HepG2 (cell line): ENCODE data around the gene ZNF446. TPM values are rescaled to one million over a fixed set of nuclear protein-coding genes. Genes with fewer than 3 reads are reported as not detected.

Source experiments
- ATRX ChIP-seq: sonication (generic); formaldehyde crosslinking; IDR thresholded peaks from 2 replicates; pipeline ENCODE4 v1.4.0; 2020; ENCODE audit warnings: missing genetic modification reagents, borderline replicate concordance
- FOXK1 ChIP-seq: sonication (generic); formaldehyde crosslinking; IDR thresholded peaks from 2 replicates; pipeline ENCODE4 v1.4.0; 2020; ENCODE audit warnings: low read depth, missing genetic modification reagents, borderline replicate concordance
- IRX3 ChIP-seq: sonication (generic); formaldehyde crosslinking; IDR thresholded peaks from 2 replicates; pipeline ENCODE4 v1.8.1; 2023; ENCODE audit warnings: mild to moderate bottlenecking, low read depth, missing genetic modification reagents, borderline replicate concordance
- KMT2B ChIP-seq: IDR thresholded peaks from 2 replicates; pipeline ENCODE4 v1.6.1; 2016; ENCODE audit warnings: missing genetic modification reagents, missing compliant biosample characterization
- MED13 ChIP-seq: sonication (generic); formaldehyde crosslinking; IDR thresholded peaks from 2 replicates; pipeline ENCODE4 v1.5.0; 2020; ENCODE audit warnings: missing genetic modification reagents
- MEIS2 ChIP-seq: sonication (generic); formaldehyde crosslinking; IDR thresholded peaks from 2 replicates; pipeline ENCODE4 v1.9.0; 2021; ENCODE audit warnings: mild to moderate bottlenecking, missing genetic modification reagents
- RBFOX2 ChIP-seq: fragments of 200-400 bp; formaldehyde crosslinking; IDR thresholded peaks from 2 replicates; pipeline ENCODE4 v1.6.1; 2017; ENCODE audit warnings: low read depth, mild to moderate bottlenecking, low read length
- RFXANK ChIP-seq: IDR thresholded peaks from 2 replicates; pipeline ENCODE4 v1.6.1; 2016
- U2AF2 ChIP-seq: fragments of 200-400 bp; formaldehyde crosslinking; IDR thresholded peaks from 2 replicates; pipeline ENCODE4 v1.6.1; 2017; ENCODE audit warnings: low read depth, mild to moderate bottlenecking, low read length
- ZBTB21 ChIP-seq: sonication (generic); formaldehyde crosslinking; IDR thresholded peaks from 2 replicates; pipeline ENCODE4 v1.4.0; 2020; ENCODE audit warnings: missing genetic modification reagents
- ZFP90 ChIP-seq: sonication (generic); formaldehyde crosslinking; IDR thresholded peaks from 2 replicates; pipeline ENCODE4 v1.8.0; 2022; ENCODE audit warnings: missing genetic modification reagents, mild to moderate bottlenecking, inconsistent platforms, borderline replicate concordance
- ZFX ChIP-seq: sonication (generic); formaldehyde crosslinking; IDR thresholded peaks from 2 replicates; pipeline ENCODE4 v1.4.0; 2020; ENCODE audit warnings: mild to moderate bottlenecking, low read depth, missing genetic modification reagents, moderate library complexity
- ZFY ChIP-seq: sonication (generic); formaldehyde crosslinking; IDR thresholded peaks from 2 replicates; pipeline ENCODE4 v1.4.0; 2020; ENCODE audit warnings: missing genetic modification reagents
- ZNF292 ChIP-seq: sonication (generic); formaldehyde crosslinking; IDR thresholded peaks from 2 replicates; pipeline ENCODE4 v1.8.1; 2022; ENCODE audit warnings: mild to moderate bottlenecking, low read depth, missing genetic modification reagents, borderline replicate concordance
- ZNF30 ChIP-seq: sonication (generic); formaldehyde crosslinking; IDR thresholded peaks from 2 replicates; pipeline ENCODE4 v1.5.0; 2020; ENCODE audit warnings: mild to moderate bottlenecking, missing genetic modification reagents
- ZNF589 ChIP-seq: sonication (generic); formaldehyde crosslinking; conservative IDR thresholded peaks from 2 replicates; pipeline ENCODE4 v1.8.0; 2022; ENCODE audit warnings: mild to moderate bottlenecking, moderate library complexity, missing genetic modification reagents
- ZNF605 ChIP-seq: sonication (generic); formaldehyde crosslinking; IDR thresholded peaks from 2 replicates; pipeline ENCODE4 v1.8.0; 2022; ENCODE audit warnings: mild to moderate bottlenecking, missing genetic modification reagents
- ZNF839 ChIP-seq: sonication (generic); formaldehyde crosslinking; IDR thresholded peaks from 2 replicates; pipeline ENCODE4 v1.4.0; 2020; ENCODE audit warnings: missing genetic modification reagents, mild to moderate bottlenecking, borderline replicate concordance
- ZSCAN9 ChIP-seq: IDR thresholded peaks from 2 replicates; pipeline ENCODE4 v1.6.1; 2016; ENCODE audit warnings: borderline replicate concordance
- polyA plus RNA-seq, 8 experiments: library from polyadenylated mRNA; depleted of rRNA in 3 of 8; stranded (reverse) in 7 of 8; unstranded in 1 of 8; fragments of >200 nt; fragmentation: Illumina TruSeq in 4 of 8; extraction: Trizol in 4 of 8; gene quantifications; 2 replicates each; pipeline versions ENCODE4 v1.2.1 to v1.2.3, GENCODE V29; 2011 to 2016; ENCODE audit warnings: low read depth in 4 of 8, missing spikeins in 1 of 8, mixed read lengths in 1 of 8; ENCODE audit not compliant: insufficient read depth in 1 of 8
- total RNA-seq, 5 experiments: library from RNA; depleted of rRNA; stranded (reverse); fragments of >200 nt; fragmentation: Illumina TruSeq; extraction: Trizol; gene quantifications; 2 replicates each; pipeline ENCODE4 v1.2.3, GENCODE V29; 2016; ENCODE audit warnings: low read depth in 1 of 5
- TF ChIP-seq, protein P1 (sequence below): sonication (generic); formaldehyde crosslinking; IDR thresholded peaks from 2 replicates; pipeline ENCODE4 v1.8.0; 2022; ENCODE audit warnings: mild to moderate bottlenecking, missing genetic modification reagents, moderate library complexity
- TF ChIP-seq, protein P2 (sequence below): fragments of 450-650 bp; IDR thresholded peaks from 2 replicates; pipeline ENCODE4 v1.6.1; 2016
- TF ChIP-seq, protein P3 (sequence below): sonication (generic); formaldehyde crosslinking; IDR thresholded peaks from 2 replicates; pipeline ENCODE4 v1.8.0; 2022; ENCODE audit warnings: mild to moderate bottlenecking, missing genetic modification reagents, borderline replicate concordance
- TF ChIP-seq, protein P4 (sequence below): sonication (generic); formaldehyde crosslinking; IDR thresholded peaks from 2 replicates; pipeline ENCODE4 v1.5.1; 2020; ENCODE audit warnings: missing genetic modification reagents, mild to moderate bottlenecking, borderline replicate concordance

Gene ZNF446
- total and polyA plus RNA-seq, 2 of the 13 experiments (the other 11 are each of a cell fraction or from before 2014, with no cell fraction given) = 3.0 to 3.6 TPM

DNA sequence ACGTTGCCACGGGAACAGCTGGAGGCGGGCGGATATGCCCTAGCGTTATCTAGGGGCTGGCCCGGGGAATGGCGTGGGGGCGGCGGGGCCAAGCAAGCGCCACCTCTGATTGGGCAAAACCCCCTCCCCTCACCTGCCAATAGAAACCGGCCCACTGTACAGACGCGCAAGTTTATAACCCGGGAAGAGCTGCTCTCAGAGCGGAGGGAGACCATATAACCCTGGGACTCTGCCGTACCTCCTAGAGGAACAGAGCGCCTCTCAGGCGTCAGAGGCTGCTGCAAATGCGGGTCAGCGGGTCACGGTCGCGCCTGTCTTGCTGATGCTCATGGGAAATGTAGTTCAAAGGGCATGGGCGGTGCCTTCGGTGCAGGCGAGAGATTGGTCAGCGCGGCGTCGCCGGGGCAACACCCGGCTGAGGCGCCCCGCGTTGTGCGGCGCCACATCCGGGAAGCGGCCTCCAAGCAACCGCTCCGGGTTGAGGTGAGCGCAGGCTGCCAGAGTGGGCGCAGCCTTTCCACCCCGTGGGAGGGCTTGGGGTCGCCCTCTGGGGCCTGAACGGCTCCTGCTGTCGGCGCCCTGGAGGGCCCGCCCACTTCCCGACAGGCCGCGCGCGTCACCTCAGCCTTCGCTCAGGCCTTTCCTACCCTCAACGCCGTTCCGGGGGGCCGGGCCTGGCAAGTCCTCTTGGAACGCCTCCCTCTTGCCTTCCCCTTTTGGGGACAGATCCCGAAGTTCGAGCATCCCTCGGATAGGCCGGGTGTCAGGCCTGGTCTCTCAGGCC lies at the start of gene ZNF446 (continued):
- TF ChIP-seq, protein P1, sequence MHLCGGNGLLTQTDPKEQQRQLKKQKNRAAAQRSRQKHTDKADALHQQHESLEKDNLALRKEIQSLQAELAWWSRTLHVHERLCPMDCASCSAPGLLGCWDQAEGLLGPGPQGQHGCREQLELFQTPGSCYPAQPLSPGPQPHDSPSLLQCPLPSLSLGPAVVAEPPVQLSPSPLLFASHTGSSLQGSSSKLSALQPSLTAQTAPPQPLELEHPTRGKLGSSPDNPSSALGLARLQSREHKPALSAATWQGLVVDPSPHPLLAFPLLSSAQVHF (CRISPR knock-in tag) = no peak
- TF ChIP-seq FOXK1 (CRISPR knock-in tag) = peak; percentile 44; the same call in 1 of the 2 replicates
- TF ChIP-seq, protein P2, sequence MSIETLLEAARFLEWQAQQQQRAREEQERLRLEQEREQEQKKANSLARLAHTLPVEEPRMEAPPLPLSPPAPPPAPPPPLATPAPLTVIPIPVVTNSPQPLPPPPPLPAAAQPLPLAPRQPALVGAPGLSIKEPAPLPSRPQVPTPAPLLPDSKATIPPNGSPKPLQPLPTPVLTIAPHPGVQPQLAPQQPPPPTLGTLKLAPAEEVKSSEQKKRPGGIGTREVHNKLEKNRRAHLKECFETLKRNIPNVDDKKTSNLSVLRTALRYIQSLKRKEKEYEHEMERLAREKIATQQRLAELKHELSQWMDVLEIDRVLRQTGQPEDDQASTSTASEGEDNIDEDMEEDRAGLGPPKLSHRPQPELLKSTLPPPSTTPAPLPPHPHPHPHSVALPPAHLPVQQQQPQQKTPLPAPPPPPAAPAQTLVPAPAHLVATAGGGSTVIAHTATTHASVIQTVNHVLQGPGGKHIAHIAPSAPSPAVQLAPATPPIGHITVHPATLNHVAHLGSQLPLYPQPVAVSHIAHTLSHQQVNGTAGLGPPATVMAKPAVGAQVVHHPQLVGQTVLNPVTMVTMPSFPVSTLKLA = peak; percentile 35; the same call in 1 of the 2 replicates
- no peak for TF ChIP-seq ZNF30
- TF ChIP-seq U2AF2 = no peak; the same call in 1 of the 2 replicates
- TF ChIP-seq ZNF839 (CRISPR knock-in tag) = peak; percentile 78; the same call in 1 of the 2 replicates
- TF ChIP-seq ZNF605 (CRISPR knock-in tag) = peak; percentile 57; the same call in 1 of the 2 replicates
- no peak for TF ChIP-seq ZBTB21 (CRISPR knock-in tag)
- TF ChIP-seq KMT2B = no peak
- TF ChIP-seq ZFX (CRISPR knock-in tag) = peak; percentile 91
- peak; percentile 20; the same call in 1 of the 2 replicates for TF ChIP-seq ZFP90
- no peak for TF ChIP-seq ATRX (CRISPR knock-in tag)
- TF ChIP-seq RBFOX2 = peak; percentile 86
- peak; percentile 15; the same call in 1 of the 2 replicates for TF ChIP-seq ZSCAN9 (CRISPR knock-in tag)
- no peak for TF ChIP-seq IRX3
- TF ChIP-seq MEIS2 (CRISPR knock-in tag) = 0 out of 2 replicates have a peak, but pooled peaks have one; percentile 29
- TF ChIP-seq ZNF589 (CRISPR knock-in tag) = no peak
- TF ChIP-seq, protein P3, sequence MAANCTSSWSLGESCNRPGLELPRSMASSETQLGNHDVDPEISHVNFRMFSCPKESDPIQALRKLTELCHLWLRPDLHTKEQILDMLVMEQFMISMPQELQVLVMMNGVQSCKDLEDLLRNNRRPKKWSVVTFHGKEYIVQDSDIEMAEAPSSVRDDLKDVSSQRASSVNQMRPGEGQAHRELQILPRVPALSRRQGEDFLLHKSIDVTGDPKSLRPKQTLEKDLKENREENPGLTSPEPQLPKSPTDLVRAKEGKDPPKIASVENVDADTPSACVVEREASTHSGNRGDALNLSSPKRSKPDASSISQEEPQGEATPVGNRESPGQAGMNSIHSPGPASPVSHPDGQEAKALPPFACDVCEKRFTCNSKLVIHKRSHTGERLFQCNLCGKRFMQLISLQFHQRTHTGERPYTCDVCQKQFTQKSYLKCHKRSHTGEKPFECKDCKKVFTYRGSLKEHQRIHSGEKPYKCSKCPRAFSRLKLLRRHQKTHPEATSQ (CRISPR knock-in tag) = no peak
- TF ChIP-seq MED13 (CRISPR knock-in tag) = no peak
- peak; percentile 93 for TF ChIP-seq ZFY (CRISPR knock-in tag)
- TF ChIP-seq, protein P4, sequence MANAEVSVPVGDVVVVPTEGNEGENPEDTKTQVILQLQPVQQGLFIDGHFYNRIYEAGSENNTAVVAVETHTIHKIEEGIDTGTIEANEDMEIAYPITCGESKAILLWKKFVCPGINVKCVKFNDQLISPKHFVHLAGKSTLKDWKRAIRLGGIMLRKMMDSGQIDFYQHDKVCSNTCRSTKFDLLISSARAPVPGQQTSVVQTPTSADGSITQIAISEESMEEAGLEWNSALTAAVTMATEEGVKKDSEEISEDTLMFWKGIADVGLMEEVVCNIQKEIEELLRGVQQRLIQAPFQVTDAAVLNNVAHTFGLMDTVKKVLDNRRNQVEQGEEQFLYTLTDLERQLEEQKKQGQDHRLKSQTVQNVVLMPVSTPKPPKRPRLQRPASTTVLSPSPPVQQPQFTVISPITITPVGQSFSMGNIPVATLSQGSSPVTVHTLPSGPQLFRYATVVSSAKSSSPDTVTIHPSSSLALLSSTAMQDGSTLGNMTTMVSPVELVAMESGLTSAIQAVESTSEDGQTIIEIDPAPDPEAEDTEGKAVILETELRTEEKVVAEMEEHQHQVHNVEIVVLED (CRISPR knock-in tag) = peak; percentile 93
- TF ChIP-seq ZNF292 (CRISPR knock-in tag) = no peak
- TF ChIP-seq RFXANK (CRISPR knock-in tag) = peak; percentile 55; the same call in 1 of the 2 replicates
